ENCODE measurements around the gene RAVER1. TPM values are rescaled to one million over a fixed set of nuclear protein-coding genes. Genes with fewer than 3 reads are reported as not detected.
"Not testable (repeated sequence)": the region's sequence is repeated elsewhere in the genome, so short reads cannot be mapped to it uniquely, and the experiment has no call there.

RAVER1 gene
- polyA plus RNA-seq, 1 donor: 45.2 TPM

DNA sequence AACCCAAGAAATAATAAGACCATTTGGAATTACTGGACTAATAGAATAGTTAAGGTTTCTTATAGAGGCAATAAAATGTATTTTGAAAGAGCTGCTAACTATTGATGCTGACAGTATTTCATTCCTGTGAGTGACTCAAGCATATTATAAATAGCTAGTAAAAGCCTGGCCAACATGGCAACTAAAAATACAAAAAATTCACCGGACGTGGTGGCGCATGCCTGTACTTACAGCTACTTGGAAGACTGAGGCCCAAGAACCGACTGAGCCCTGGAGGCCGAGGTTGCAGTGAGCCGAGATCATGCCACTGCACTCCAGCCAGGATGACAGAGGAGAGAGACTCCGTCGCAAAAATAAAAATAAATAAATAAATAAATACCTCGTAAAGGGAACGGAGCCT, 11.5 kb upstream of the RAVER1 start:
- no CpG with 5 or more reads among the region's 10 CpGs for WGBS (ENCODE audit: insufficient coverage, low lambda C conversion rate)
- H3K4me3 ChIP-seq (ENCODE audit: low read length): no peak overlapping the region
- DNase-seq: no peak
- no peaks in the 10 kb centered on the region for H3K27me3 ChIP-seq (ENCODE audit: control insufficient read depth, insufficient read depth, low read length)
- no peak overlapping the region for H3K27ac ChIP-seq (ENCODE audit: low read length)
- no peaks in the 10 kb centered on the region for H3K4me1 ChIP-seq (ENCODE audit: control insufficient read depth, insufficient read depth, low read length)
- peaks cover 2% of the 10 kb centered on the region for H3K36me3 ChIP-seq (ENCODE audit: control insufficient read depth, insufficient read depth, low read length)
- H3K9me3 ChIP-seq (ENCODE audit: control insufficient read depth, low read depth, low read length): no peaks in the 10 kb centered on the region

DNA sequence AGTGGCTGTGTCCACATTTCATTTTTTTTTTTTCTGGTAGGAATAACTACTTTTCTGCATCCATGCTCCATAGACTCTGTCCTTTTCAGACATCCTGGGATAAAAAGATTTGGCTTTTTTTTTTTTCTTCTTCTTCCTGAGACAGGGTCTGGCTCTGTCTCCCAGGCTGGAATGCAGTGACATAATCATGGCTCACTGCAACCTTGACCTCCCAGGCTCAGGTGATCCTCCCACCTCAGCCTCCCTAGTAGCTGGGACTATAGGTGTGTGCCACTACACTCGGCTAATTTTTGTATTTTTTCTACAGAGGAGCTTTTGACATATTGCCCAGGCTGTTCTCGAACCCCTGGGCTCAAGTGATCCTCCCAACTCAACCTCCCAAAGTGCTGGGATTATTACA, 10.2 kb upstream of the RAVER1 start:
- no CpG with 5 or more reads among the region's 2 CpGs for WGBS (ENCODE audit: insufficient coverage, low lambda C conversion rate)
- no peaks in the 10 kb centered on the region for H3K4me1 ChIP-seq (ENCODE audit: control insufficient read depth, insufficient read depth, low read length)
- no peak for DNase-seq

DNA sequence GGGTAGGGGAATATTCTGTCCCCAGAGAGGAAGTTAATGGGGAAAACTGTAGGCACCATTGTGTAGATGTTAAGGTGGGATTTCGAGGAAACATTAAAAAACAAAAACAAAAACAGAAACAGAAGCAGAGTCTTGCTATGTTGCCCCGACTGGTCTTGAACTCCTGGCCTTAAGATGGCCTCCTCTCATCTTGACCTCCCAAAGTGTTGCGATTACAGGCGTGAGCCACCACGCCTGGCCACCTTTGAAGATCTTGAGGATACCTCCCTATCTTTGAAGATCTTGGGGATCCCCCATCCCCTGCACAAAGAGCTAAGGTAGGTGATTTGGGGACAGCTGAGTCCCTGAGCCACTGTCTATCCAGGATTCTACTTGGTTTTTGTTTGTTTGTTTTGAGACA, 6.6 kb upstream of the RAVER1 start:
- DNase-seq: no peak
- Histone ChIP-seq H3K27ac (ENCODE audit: low read length) (no peak overlapping the region), H3K36me3 (ENCODE audit: control insufficient read depth, insufficient read depth, low read length) (no peaks in the 10 kb centered on the region), H3K4me1 (ENCODE audit: control insufficient read depth, insufficient read depth, low read length) (peaks cover 3% of the 10 kb centered on the region), H3K4me3 (ENCODE audit: low read length) (no peak overlapping the region), H3K27me3 (ENCODE audit: control insufficient read depth, insufficient read depth, low read length) (no peaks in the 10 kb centered on the region), H3K9me3 (ENCODE audit: control insufficient read depth, low read depth, low read length) (no peaks in the 10 kb centered on the region)
- WGBS (ENCODE audit: insufficient coverage, low lambda C conversion rate): 100% methylated on average over 1 of the region's 5 CpGs

More for the DNA sequence above, 10.2 kb upstream of the RAVER1 start:
- H3K4me3 ChIP-seq (ENCODE audit: low read length): no peak overlapping the region
- no peaks in the 10 kb centered on the region for H3K36me3 ChIP-seq (ENCODE audit: control insufficient read depth, insufficient read depth, low read length)
- no peaks in the 10 kb centered on the region for H3K27me3 ChIP-seq (ENCODE audit: control insufficient read depth, insufficient read depth, low read length)
- H3K27ac ChIP-seq (ENCODE audit: low read length): no peak overlapping the region
- no peaks in the 10 kb centered on the region for H3K9me3 ChIP-seq (ENCODE audit: control insufficient read depth, low read depth, low read length)

DNA sequence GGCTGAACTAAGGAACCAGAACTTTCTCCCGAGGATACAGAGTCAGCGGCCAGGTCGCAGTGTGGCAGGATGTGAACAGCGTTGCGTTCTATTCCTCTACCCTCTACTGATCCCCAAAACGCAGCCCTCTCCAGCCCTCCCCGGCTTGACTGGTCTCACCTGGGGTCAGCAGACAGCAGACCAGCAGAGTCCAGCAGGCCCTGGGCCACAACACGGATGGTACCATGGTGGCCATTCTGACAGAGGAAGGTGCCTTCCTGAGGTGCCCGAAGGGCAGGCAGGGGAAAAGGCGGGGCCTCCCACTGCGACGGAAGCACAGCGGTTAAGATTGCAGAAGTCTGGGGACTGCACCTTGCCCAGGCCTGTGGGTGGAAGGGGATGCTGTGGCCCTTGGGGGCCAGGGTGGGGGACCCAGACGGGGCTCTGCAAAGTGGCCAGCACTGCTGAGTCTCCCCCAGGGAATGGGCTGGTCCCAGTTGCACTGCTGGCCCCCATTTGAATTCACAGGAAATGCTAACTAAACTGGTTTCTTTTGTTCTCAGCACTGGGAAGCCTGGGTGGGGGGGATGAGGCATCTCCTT, 6.1 kb upstream of the RAVER1 start, which contains the start of gene ICAM3:
Gene ICAM3, minus strand, starts transcription at position 245 of the 581 bp plus-strand sequence. Its CDS starts 10 bp downstream, at position 235.
- no CpG with 5 or more reads among the region's 14 CpGs for WGBS (ENCODE audit: insufficient coverage, low lambda C conversion rate)
- H3K9me3 ChIP-seq (ENCODE audit: control insufficient read depth, low read depth, low read length): no peaks in the 10 kb centered on the region
- no peaks in the 10 kb centered on the region for H3K27me3 ChIP-seq (ENCODE audit: control insufficient read depth, insufficient read depth, low read length)
- H3K27ac ChIP-seq (ENCODE audit: low read length): no peak within 1 kb of the TSS
- peaks cover 4% of the 10 kb centered on the region for H3K4me1 ChIP-seq (ENCODE audit: control insufficient read depth, insufficient read depth, low read length)
- no peaks in the 10 kb centered on the region for H3K36me3 ChIP-seq (ENCODE audit: control insufficient read depth, insufficient read depth, low read length)
- H3K4me3 ChIP-seq (ENCODE audit: low read length): no peak within 1 kb of the TSS
- DNase-seq: no peak

DNA sequence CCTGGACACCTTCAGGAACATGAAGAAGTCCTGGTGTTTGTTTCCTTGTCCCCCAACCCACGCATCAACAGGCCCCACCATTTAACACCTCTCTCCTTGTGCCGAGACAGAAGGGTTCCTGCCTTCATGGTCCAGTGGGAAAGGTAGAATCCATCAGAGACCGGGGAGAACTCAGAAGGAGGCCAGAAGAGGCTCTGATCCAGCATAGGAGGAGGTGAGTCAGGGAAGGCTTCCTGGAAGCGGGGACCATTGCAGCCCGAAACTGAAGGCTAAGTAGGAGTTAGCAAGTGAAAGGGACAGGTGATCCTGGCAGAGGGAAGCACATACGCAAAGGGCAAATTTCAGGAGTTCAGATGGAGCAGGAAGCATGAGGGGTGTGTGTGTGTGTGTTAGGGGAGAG, 5.6 kb upstream of the RAVER1 start:
- Histone ChIP-seq H3K4me3 (ENCODE audit: low read length) (no peak overlapping the region), H3K36me3 (ENCODE audit: control insufficient read depth, insufficient read depth, low read length) (no peaks in the 10 kb centered on the region), H3K27ac (ENCODE audit: low read length) (no peak overlapping the region), H3K4me1 (ENCODE audit: control insufficient read depth, insufficient read depth, low read length) (peaks cover 6% of the 10 kb centered on the region), H3K27me3 (ENCODE audit: control insufficient read depth, insufficient read depth, low read length) (no peaks in the 10 kb centered on the region), H3K9me3 (ENCODE audit: control insufficient read depth, low read depth, low read length) (no peaks in the 10 kb centered on the region)
- no CpG with 5 or more reads among the region's 6 CpGs for WGBS (ENCODE audit: insufficient coverage, low lambda C conversion rate)
- DNase-seq: no peak

DNA sequence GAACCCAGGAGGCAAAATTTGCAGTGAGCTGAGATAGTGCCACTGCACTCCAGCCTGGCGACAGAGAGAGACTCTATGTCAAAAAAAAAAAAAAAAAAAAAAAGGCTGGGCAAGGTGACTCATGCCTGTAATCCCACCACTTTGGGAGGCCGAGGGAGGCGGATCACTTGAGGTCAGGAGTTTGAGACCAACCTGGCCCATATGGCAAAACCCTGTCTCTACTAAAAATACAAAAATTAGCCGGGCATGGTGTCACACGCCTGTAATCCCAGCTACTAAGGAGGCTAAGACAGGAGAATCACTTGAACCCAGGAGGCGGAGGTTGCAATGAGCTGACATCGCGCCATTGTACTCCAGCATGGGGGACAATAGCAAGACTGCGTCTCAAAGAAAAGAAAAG, 3.4 kb upstream of the RAVER1 start:
- H3K27me3 ChIP-seq (ENCODE audit: control insufficient read depth, insufficient read depth, low read length); H3K4me3 ChIP-seq (ENCODE audit: low read length); H3K36me3 ChIP-seq (ENCODE audit: control insufficient read depth, insufficient read depth, low read length); H3K9me3 ChIP-seq (ENCODE audit: control insufficient read depth, low read depth, low read length); H3K4me1 ChIP-seq (ENCODE audit: control insufficient read depth, insufficient read depth, low read length); DNase-seq; H3K27ac ChIP-seq (ENCODE audit: low read length): not testable (repeated sequence)
- WGBS (ENCODE audit: insufficient coverage, low lambda C conversion rate): no CpG with 5 or more reads among the region's 9 CpGs

DNA sequence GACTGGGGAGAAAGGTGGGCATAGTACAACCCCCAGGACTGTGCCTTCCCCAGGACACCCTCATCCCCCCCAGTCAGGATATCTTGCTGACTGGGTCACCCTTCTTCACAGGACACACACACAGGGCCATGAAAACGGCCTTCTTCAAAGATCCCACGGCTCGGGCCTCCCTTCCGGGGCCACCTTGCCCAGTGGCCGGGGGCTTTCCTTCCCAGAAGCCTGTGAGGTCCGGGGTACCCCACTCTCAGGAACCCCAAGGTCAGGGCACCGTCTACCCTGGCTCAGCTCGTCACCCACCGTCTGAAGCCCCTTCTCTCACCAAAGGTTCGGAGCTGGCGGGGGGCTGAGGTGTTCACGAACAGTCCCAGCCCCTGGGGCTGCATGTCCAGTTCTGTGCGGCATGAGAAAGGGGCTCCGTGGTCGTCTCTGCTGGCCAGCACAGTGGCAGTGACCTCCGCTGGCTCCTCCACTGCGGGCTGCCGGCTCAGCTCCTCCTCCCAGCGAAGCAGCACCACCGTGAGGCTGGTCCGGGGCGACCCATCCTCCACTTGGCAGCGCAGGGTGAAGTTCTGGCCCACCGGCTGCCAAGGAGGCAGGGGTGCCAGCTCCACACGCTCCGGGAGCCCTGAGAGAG, 2.1 kb upstream of the RAVER1 start:
- H3K36me3 ChIP-seq (ENCODE audit: control insufficient read depth, insufficient read depth, low read length): peaks cover 6% of the 10 kb centered on the region
- H3K4me1 ChIP-seq (ENCODE audit: control insufficient read depth, insufficient read depth, low read length): peaks cover 12% of the 10 kb centered on the region
- no peak overlapping the region for H3K27ac ChIP-seq (ENCODE audit: low read length)
- H3K4me3 ChIP-seq (ENCODE audit: low read length): peak overlapping the region; percentile 74
- no CpG with 5 or more reads among the region's 26 CpGs for WGBS (ENCODE audit: insufficient coverage, low lambda C conversion rate)
- DNase-seq: no peak
- no peaks in the 10 kb centered on the region for H3K9me3 ChIP-seq (ENCODE audit: control insufficient read depth, low read depth, low read length)
- no peaks in the 10 kb centered on the region for H3K27me3 ChIP-seq (ENCODE audit: control insufficient read depth, insufficient read depth, low read length)

DNA sequence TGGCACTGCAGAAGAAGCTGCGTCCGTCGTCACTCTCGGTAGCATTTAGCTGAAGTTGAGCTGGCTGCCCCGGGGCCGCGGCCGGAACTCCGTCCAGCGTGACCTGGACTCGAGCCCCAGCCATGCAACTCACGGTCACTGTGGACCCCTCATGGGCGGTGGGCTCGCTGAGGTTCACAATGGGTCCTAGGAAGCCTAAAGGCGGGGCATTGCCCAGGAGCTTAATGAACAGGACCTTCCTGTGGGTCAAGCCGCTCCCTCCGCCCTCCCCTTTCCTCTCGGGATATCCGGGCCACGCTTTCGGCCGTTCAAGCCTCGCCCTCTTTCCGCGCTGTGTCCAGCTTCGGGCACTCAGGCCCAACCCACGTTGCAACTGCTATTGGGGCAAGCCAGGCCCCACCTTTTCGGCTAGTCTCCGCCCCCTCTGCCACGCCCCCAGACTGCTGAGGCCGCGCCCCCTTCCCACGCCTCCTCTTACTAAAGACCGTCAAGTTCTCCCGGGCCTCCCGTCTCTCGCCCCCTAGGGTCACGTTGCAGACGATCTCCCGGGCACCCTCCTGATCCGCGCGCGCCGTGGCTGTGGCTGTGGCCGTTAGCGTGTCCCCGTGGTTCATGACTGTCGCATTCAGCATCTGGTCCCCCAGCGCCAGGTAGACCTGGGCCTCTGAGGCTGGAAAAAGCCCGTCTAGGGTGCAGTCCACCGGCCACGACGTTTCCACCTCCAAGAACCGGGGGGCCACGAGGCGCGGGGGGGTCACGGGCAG, 1.4 kb upstream of the RAVER1 start:
- DNase-seq: peak; percentile 91 to 94
- H3K36me3 ChIP-seq (ENCODE audit: control insufficient read depth, insufficient read depth, low read length): peaks cover 13% of the 10 kb centered on the region
- no peaks in the 10 kb centered on the region for H3K9me3 ChIP-seq (ENCODE audit: control insufficient read depth, low read depth, low read length)
- H3K4me3 ChIP-seq (ENCODE audit: low read length): peak overlapping the region; percentile 74
- H3K27ac ChIP-seq (ENCODE audit: low read length): peak overlapping the region; percentile 86
- WGBS (ENCODE audit: insufficient coverage, low lambda C conversion rate): no CpG with 5 or more reads among the region's 59 CpGs
- H3K4me1 ChIP-seq (ENCODE audit: control insufficient read depth, insufficient read depth, low read length): peaks cover 12% of the 10 kb centered on the region
- no peaks in the 10 kb centered on the region for H3K27me3 ChIP-seq (ENCODE audit: control insufficient read depth, insufficient read depth, low read length)

DNA sequence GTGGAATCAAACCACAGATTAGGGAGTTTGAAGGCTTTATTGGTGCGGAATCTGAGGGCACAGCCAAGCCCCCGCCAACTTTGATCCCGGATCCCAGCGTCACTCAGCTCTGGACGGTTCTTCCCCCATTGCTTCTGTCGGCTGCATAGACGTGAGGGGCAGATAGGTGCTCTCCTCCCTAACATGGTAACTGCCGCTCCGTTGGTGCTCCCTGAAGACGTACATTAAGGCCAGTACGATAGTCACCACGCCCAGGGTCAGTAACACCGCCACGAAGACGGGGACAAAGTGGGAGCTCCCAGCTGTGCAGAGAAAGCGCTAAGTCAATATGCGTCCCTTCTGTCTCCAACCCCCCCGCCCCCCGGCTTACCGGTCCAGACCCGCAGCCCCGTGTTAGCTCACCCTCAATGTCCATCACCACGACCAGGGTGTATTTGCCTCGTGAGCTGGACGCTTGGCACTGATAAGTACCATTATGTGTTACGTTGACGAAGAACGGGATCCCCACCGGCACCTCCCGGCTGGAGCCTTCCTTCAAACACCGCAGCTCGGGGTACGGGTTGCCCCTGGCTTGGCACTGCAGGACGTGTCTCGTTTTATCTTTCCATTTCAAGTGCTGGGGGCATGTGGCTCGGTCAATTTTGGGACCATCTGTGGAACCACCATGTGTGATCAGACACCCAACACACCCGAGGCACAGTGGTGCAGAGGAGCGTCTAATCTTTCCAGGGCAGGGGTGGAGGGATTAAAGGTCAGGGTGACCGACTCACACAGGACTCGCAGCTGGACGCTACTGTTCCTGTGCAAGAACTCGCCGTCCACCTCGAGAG, 644 bp upstream of the RAVER1 start:
- WGBS (ENCODE audit: insufficient coverage, low lambda C conversion rate): no CpG with 5 or more reads among the region's 44 CpGs
- H3K27ac ChIP-seq (ENCODE audit: low read length): peak overlapping the region; percentile 86
- peak in 1 of 2 donors; percentile 49 for DNase-seq
- H3K27me3 ChIP-seq (ENCODE audit: control insufficient read depth, insufficient read depth, low read length): no peaks in the 10 kb centered on the region
- no peaks in the 10 kb centered on the region for H3K9me3 ChIP-seq (ENCODE audit: control insufficient read depth, low read depth, low read length)
- H3K4me1 ChIP-seq (ENCODE audit: control insufficient read depth, insufficient read depth, low read length): peaks cover 12% of the 10 kb centered on the region
- peak overlapping the region; percentile 74 for H3K4me3 ChIP-seq (ENCODE audit: low read length)
- H3K36me3 ChIP-seq (ENCODE audit: control insufficient read depth, insufficient read depth, low read length): peaks cover 21% of the 10 kb centered on the region
